DOHH2 (cell line): Measurements from ENCODE around the gene USP35.
"Not testable (repeated sequence)": the region's sequence is repeated elsewhere in the genome, so short reads cannot be mapped to it uniquely, and the experiment has no call there.

Experiments
- H3F3A ChIP-seq: fragments of 200-600 bp; sonication (generic), shearing (Covaris generic); 2 replicates; pipeline ENCODE4 v1.6.0; 2016; ENCODE audit warnings: antibody characterized with exemption, mild to moderate bottlenecking; ENCODE audit not compliant: control insufficient read depth, insufficient read depth
- H3K27ac ChIP-seq: fragments of 200-600 bp; sonication (generic); 2 replicates; pipeline ENCODE4 v1.5.1; 2014; ENCODE audit warnings: low read depth, mild to moderate bottlenecking, low read length, moderate library complexity
- H3K27me3 ChIP-seq: fragments of 200-600 bp; sonication (generic); 2 replicates; pipeline ENCODE4 v1.6.1; 2014; ENCODE audit warnings: mild to moderate bottlenecking, low read length, mixed read lengths; ENCODE audit not compliant: control insufficient read depth
- H3K36me3 ChIP-seq: fragments of 200-600 bp; sonication (generic); 2 replicates; pipeline ENCODE4 v1.6.1; 2014; ENCODE audit warnings: mild to moderate bottlenecking, low read length, moderate library complexity, mixed read lengths; ENCODE audit not compliant: control insufficient read depth
- H3K4me1 ChIP-seq: fragments of 200-600 bp; sonication (generic); 2 replicates; pipeline ENCODE4 v1.6.1; 2014; ENCODE audit warnings: mild to moderate bottlenecking, low read length, mixed read lengths; ENCODE audit not compliant: control insufficient read depth
- H3K4me2 ChIP-seq: fragments of 200-600 bp; sonication (generic); 2 replicates; pipeline ENCODE4 v1.6.0; 2014; ENCODE audit warnings: mild to moderate bottlenecking, low read length, moderate library complexity
- H3K4me3 ChIP-seq: fragments of 200-600 bp; sonication (generic); 2 replicates; pipeline ENCODE4 v1.5.1; 2014; ENCODE audit warnings: mild to moderate bottlenecking, low read length, mixed read lengths
- H3K79me2 ChIP-seq: fragments of 200-600 bp; sonication (generic); 2 replicates; pipeline ENCODE4 v1.6.1; 2014; ENCODE audit warnings: mild to moderate bottlenecking, low read length, mixed read lengths; ENCODE audit not compliant: control insufficient read depth
- H3K9me2 ChIP-seq: fragments of 200-600 bp; sonication (generic); replicated peaks from 2 replicates; pipeline ENCODE4 v1.6.1; 2014; ENCODE audit warnings: mild to moderate bottlenecking, low read length, mixed read lengths; ENCODE audit not compliant: control insufficient read depth
- H3K9me3 ChIP-seq: fragments of 200-600 bp; sonication (generic); 2 replicates; pipeline ENCODE4 v1.6.1; 2014; ENCODE audit warnings: antibody characterized with exemption, low read length, mixed read lengths; ENCODE audit not compliant: control insufficient read depth, insufficient read depth
- H4K20me1 ChIP-seq: fragments of 200-600 bp; sonication (generic); 2 replicates; pipeline ENCODE4 v1.6.0; 2014; ENCODE audit warnings: low read depth, mild to moderate bottlenecking, antibody characterized with exemption, low read length, moderate library complexity; ENCODE audit not compliant: control insufficient read depth, insufficient read depth
- CTCF ChIP-seq: fragments of 200-600 bp; sonication (generic); IDR thresholded peaks from one replicate; pipeline ENCODE4 v1.5.1; 2014; ENCODE audit warnings: antibody characterized with exemption, mild to moderate bottlenecking, low read depth, low read length; ENCODE audit not compliant: poor library complexity, severe bottlenecking
- EZH2phosphoT487 ChIP-seq: fragments of 200-600 bp; sonication (generic); IDR thresholded peaks from 2 replicates; pipeline ENCODE4 v1.6.1; 2017; ENCODE audit warnings: borderline replicate concordance, mild to moderate bottlenecking, antibody characterized with exemption, low read length, moderate library complexity, mixed read lengths

USP35 gene

GRCh38 chr11:78220218-78221157 lies 31.8 kb downstream of the USP35 start:
- Histone ChIP-seq H3K4me3 (no peak overlapping the region), H3K9me3 (no peaks in the 10 kb centered on the region), H3K79me2 (no peaks in the 10 kb centered on the region), H3K4me1 (peaks cover 25% of the 10 kb centered on the region), H4K20me1 (no peaks in the 10 kb centered on the region), H3K27me3 (no peaks in the 10 kb centered on the region), H3K36me3 (no peaks in the 10 kb centered on the region), H3K4me2 (no peak overlapping the region), H3K9me2 (no peaks in the 10 kb centered on the region), H3K27ac (no peak overlapping the region), H3F3A (no peaks in the 10 kb centered on the region)
- TF ChIP-seq CTCF, result no peak
- TF ChIP-seq EZH2phosphoT487, result no peak

GRCh38 chr11:78221396-78222315 lies 32.9 kb downstream of the USP35 start:
- peaks cover 25% of the 10 kb centered on the region for H3K4me1 ChIP-seq
- no peaks in the 10 kb centered on the region for H3K36me3 ChIP-seq
- no peaks in the 10 kb centered on the region for H4K20me1 ChIP-seq

GRCh38 chr11:78222726-78223125 lies 34.0 kb downstream of the USP35 start:
- not testable (repeated sequence) for H3K9me2 ChIP-seq, H3K27ac ChIP-seq, H3K4me3 ChIP-seq, H3K9me3 ChIP-seq, H3K27me3 ChIP-seq, H3K79me2 ChIP-seq, H3F3A ChIP-seq, H4K20me1 ChIP-seq, H3K36me3 ChIP-seq
- Histone ChIP-seq H3K4me1 (peaks cover 34% of the 10 kb centered on the region), H3K4me2 (peak overlapping the region; percentile 59; the same call in 1 of the 2 replicates)

More at GRCh38 chr11:78221396-78222315, 32.9 kb downstream of the USP35 start:
- H3K79me2 ChIP-seq, result no peaks in the 10 kb centered on the region
- TF ChIP-seq EZH2phosphoT487 (no peak), CTCF (no peak)
- H3K27ac ChIP-seq, result no peak overlapping the region
- no peak overlapping the region for H3K4me3 ChIP-seq
- no peaks in the 10 kb centered on the region for H3F3A ChIP-seq
- H3K9me3 ChIP-seq, result no peaks in the 10 kb centered on the region
- no peaks in the 10 kb centered on the region for H3K27me3 ChIP-seq
- no peaks in the 10 kb centered on the region for H3K9me2 ChIP-seq
- no peak overlapping the region for H3K4me2 ChIP-seq
